H9 (cell line): ENCODE data around the gene LRRTM2. TPM values are rescaled to one million over a fixed set of nuclear protein-coding genes. Genes with fewer than 3 reads are reported as not detected.

Source experiments
- DNase-seq: peaks from one replicate; pipeline ENCODE4 v3.0.0-alpha.2; 2017
- H2AFZ ChIP-seq: one replicate; pipeline ENCODE4 v1.6.1; 2013; ENCODE audit warnings: mild to moderate bottlenecking, low read length, control low read depth, moderate library complexity
- H2AK5ac ChIP-seq: 2 replicates; pipeline ENCODE4 v1.6.1; 2013; ENCODE audit warnings: low read length, control low read depth, mixed read lengths; ENCODE audit not compliant: insufficient read length
- H2BK120ac ChIP-seq: one replicate; pipeline ENCODE4 v1.6.1; 2013; ENCODE audit warnings: low read depth, mild to moderate bottlenecking, low read length, control low read depth, inconsistent platforms; ENCODE audit not compliant: poor library complexity, severe bottlenecking
- H2BK12ac ChIP-seq: 2 replicates; pipeline ENCODE4 v1.6.1; 2013; ENCODE audit warnings: low read length, control low read depth, mixed read lengths, low read depth; ENCODE audit not compliant: insufficient read length
- H2BK15ac ChIP-seq: 2 replicates; pipeline ENCODE4 v1.6.1; 2013; ENCODE audit warnings: low read depth, low read length, control low read depth
- H2BK20ac ChIP-seq: one replicate; pipeline ENCODE4 v1.6.1; 2013; ENCODE audit warnings: low read depth, mild to moderate bottlenecking, low read length, control low read depth, inconsistent platforms; ENCODE audit not compliant: poor library complexity, severe bottlenecking
- H2BK5ac ChIP-seq: 2 replicates; pipeline ENCODE4 v1.6.1; 2013; ENCODE audit warnings: low read length, control low read depth, mixed read lengths; ENCODE audit not compliant: insufficient read length
- H3K14ac ChIP-seq: 2 replicates; pipeline ENCODE4 v1.6.1; 2013; ENCODE audit warnings: low read length, control low read depth; ENCODE audit not compliant: insufficient read depth
- H3K18ac ChIP-seq: 2 replicates; pipeline ENCODE4 v1.6.1; 2013; ENCODE audit warnings: low read depth, mild to moderate bottlenecking, mixed read lengths, low read length, control low read depth; ENCODE audit not compliant: insufficient read length
- H3K23ac ChIP-seq: 2 replicates; pipeline ENCODE4 v1.6.1; 2013; ENCODE audit warnings: low read length, control low read depth, mixed read lengths, low read depth; ENCODE audit not compliant: insufficient read length
- H3K23me2 ChIP-seq: 2 replicates; pipeline ENCODE4 v1.6.1; 2013; ENCODE audit warnings: low read depth, mild to moderate bottlenecking, mixed read lengths, low read length, control low read depth; ENCODE audit not compliant: insufficient read length, poor library complexity, severe bottlenecking
- H3K27ac ChIP-seq: 2 replicates; pipeline ENCODE4 v1.5.1; 2013; ENCODE audit warnings: low read length, control low read depth, mixed read lengths, low read depth; ENCODE audit not compliant: insufficient read length
- H3K27me3 ChIP-seq: 2 replicates; pipeline ENCODE4 v1.6.1; 2013; ENCODE audit warnings: low read length, control low read depth, inconsistent platforms; ENCODE audit not compliant: insufficient read depth
- H3K4ac ChIP-seq: 2 replicates; pipeline ENCODE4 v1.6.1; 2013; ENCODE audit warnings: low read depth, mild to moderate bottlenecking, control low read depth, inconsistent platforms, low read length, moderate library complexity
- H3K4me1 ChIP-seq: 2 replicates; pipeline ENCODE4 v1.6.1; 2013; ENCODE audit warnings: low read length, control low read depth, inconsistent platforms; ENCODE audit not compliant: insufficient read depth
- H3K4me2 ChIP-seq: 2 replicates; pipeline ENCODE4 v1.6.1; 2013; ENCODE audit warnings: low read length, control low read depth, mixed read lengths; ENCODE audit not compliant: insufficient read length, insufficient read depth
- H3K56ac ChIP-seq: 2 replicates; pipeline ENCODE4 v1.6.1; 2013; ENCODE audit warnings: low read depth, mild to moderate bottlenecking, mixed read lengths, low read length, control low read depth; ENCODE audit not compliant: insufficient read length
- H3K79me1 ChIP-seq: 2 replicates; pipeline ENCODE4 v1.6.1; 2013; ENCODE audit warnings: low read depth, mild to moderate bottlenecking, moderate library complexity, low read length, control low read depth, inconsistent platforms; ENCODE audit not compliant: insufficient read depth, poor library complexity, severe bottlenecking
- H3K79me2 ChIP-seq: 2 replicates; pipeline ENCODE4 v1.6.1; 2013; ENCODE audit warnings: low read length, control low read depth, inconsistent platforms; ENCODE audit not compliant: insufficient read depth
- H3K9ac ChIP-seq: 2 replicates; pipeline ENCODE4 v1.6.1; 2013; ENCODE audit warnings: low read length, control low read depth, mixed read lengths; ENCODE audit not compliant: insufficient read length; ENCODE audit errors: extremely low read depth
- H3K9me3 ChIP-seq: one replicate; pipeline ENCODE4 v1.6.1; 2013; ENCODE audit warnings: low read depth, low read length, inconsistent platforms; ENCODE audit not compliant: control insufficient read depth
- H3T11ph ChIP-seq: one replicate; pipeline ENCODE4 v1.6.1; 2013; ENCODE audit warnings: mild to moderate bottlenecking, low read length, control low read depth, inconsistent platforms
- H4K20me1 ChIP-seq: one replicate; pipeline ENCODE4 v1.6.1; 2013; ENCODE audit not compliant: control insufficient read depth, insufficient read length, insufficient read depth
- H4K5ac ChIP-seq: 2 replicates; pipeline ENCODE4 v1.6.1; 2013; ENCODE audit warnings: low read depth, mild to moderate bottlenecking, mixed read lengths, low read length, control low read depth; ENCODE audit not compliant: insufficient read length
- H4K8ac ChIP-seq: replicated peaks from 2 replicates; pipeline ENCODE4 v1.6.1; 2013; ENCODE audit warnings: low read length, control low read depth, mixed read lengths, low read depth; ENCODE audit not compliant: insufficient read length
- H4K91ac ChIP-seq: 2 replicates; pipeline ENCODE4 v1.6.1; 2013; ENCODE audit warnings: low read depth, mild to moderate bottlenecking, moderate library complexity, mixed read lengths, low read length, control low read depth; ENCODE audit not compliant: insufficient read length
- H3K27ac Mint-ChIP-seq, 3 experiments: 2 replicates in 2 of 3; 3 replicates in 1 of 3; pipeline ENCODE4 v1.8.0; 2020 to 2021; ENCODE audit warnings: mixed read lengths in 3 of 3, mild to moderate bottlenecking in 1 of 3, moderate library complexity in 1 of 3
- H3K27me3 Mint-ChIP-seq: 2 replicates; pipeline ENCODE4 v1.8.0; 2021; ENCODE audit warnings: low read depth, mild to moderate bottlenecking, moderate library complexity, mixed read lengths
- H3K36me3 Mint-ChIP-seq, 3 experiments: 2 replicates in 2 of 3; 3 replicates in 1 of 3; pipeline ENCODE4 v1.8.0; 2020 to 2021; ENCODE audit warnings: low read depth in 3 of 3, mixed read lengths in 3 of 3; ENCODE audit not compliant: insufficient read depth in 1 of 3
- H3K4me1 Mint-ChIP-seq, 2 experiments: 2 replicates each; pipeline ENCODE4 v1.8.0; 2020; ENCODE audit warnings: mixed read lengths in 2 of 2
- H3K4me3 Mint-ChIP-seq, 2 experiments: 2 replicates in 1 of 2; 3 replicates in 1 of 2; pipeline ENCODE4 v1.8.0; 2020 to 2021; ENCODE audit warnings: mild to moderate bottlenecking in 2 of 2, mixed read lengths in 2 of 2, moderate library complexity in 1 of 2
- H3K9me3 Mint-ChIP-seq, 2 experiments: 2 replicates in 1 of 2; 3 replicates in 1 of 2; pipeline ENCODE4 v1.8.0; 2020; ENCODE audit warnings: mild to moderate bottlenecking in 2 of 2, mixed read lengths in 2 of 2, moderate library complexity in 1 of 2
- CTCF ChIP-seq: fragments of 200-600 bp; sonication (generic); conservative IDR thresholded peaks from 3 replicates; pipeline ENCODE4 v1.8.0; 2021; ENCODE audit warnings: antibody characterized with exemption, mild to moderate bottlenecking
- WGBS: extraction: QIAGEN DNeasy Blood & Tissue Kit; methylation state at CpG from one replicate; pipeline ENCODE4 v1.1.7; 2013; ENCODE audit warnings: missing lambda C conversion rate, low lambda C conversion rate, mixed read lengths; ENCODE audit not compliant: insufficient read length; ENCODE audit errors: extremely low coverage; 5-methylcytosine and 5-hydroxymethylcytosine counted together
- long read RNA-seq: library from polyadenylated mRNA; unstranded; transcript quantifications from one replicate; pipeline ENCODE4 v2.0.0, GENCODE V29; 2020
- total RNA-seq: library from RNA; stranded (reverse); gene quantifications from 2 replicates; pipeline ENCODE4 v1.2.1, GENCODE V29; 2021

LRRTM2 gene
- total RNA-seq, result not detected in 2 replicates
- long read RNA-seq, result 0 reads

GRCh38 chr5:138874771-138875551, at the start of gene LRRTM2:
TSS of gene LRRTM2 (minus strand) at chr5:138875335. CDS start at chr5:138874911, 424 bp downstream.
- Histone ChIP-seq H4K8ac (no peak within 1 kb of the TSS), H2AFZ (no peak within 1 kb of the TSS), H2BK12ac (no peak within 1 kb of the TSS), H4K20me1 (no peaks in the 10 kb centered on the region), H3K9ac (no peak within 1 kb of the TSS), H4K91ac (no peak within 1 kb of the TSS), H3K9me3 (no peaks in the 10 kb centered on the region), H3K56ac (no peak within 1 kb of the TSS), H3K27ac (no peak within 1 kb of the TSS), H3T11ph (no peak within 1 kb of the TSS), H2BK15ac (no peak within 1 kb of the TSS), H3K4me2 (no peak within 1 kb of the TSS), H3K23ac (no peak within 1 kb of the TSS), H3K14ac (no peak within 1 kb of the TSS), H2BK120ac (no peak within 1 kb of the TSS), H2BK5ac (no peak within 1 kb of the TSS), H3K79me1 (peaks cover 9% of the 10 kb centered on the region), H3K27me3 (no peaks in the 10 kb centered on the region), H3K23me2 (no peaks in the 10 kb centered on the region), H3K4me1 (peaks cover 6% of the 10 kb centered on the region; the same call in 1 of the 2 replicates), H2AK5ac (no peak within 1 kb of the TSS), H3K4ac (no peak within 1 kb of the TSS), H3K79me2 (peaks cover 2% of the 10 kb centered on the region; the same call in 1 of the 2 replicates), H3K18ac (no peak within 1 kb of the TSS), H2BK20ac (no peak within 1 kb of the TSS), H4K5ac (no peak within 1 kb of the TSS)
- WGBS, result no CpG with 5 or more reads among the region's 18 CpGs
- Mint-ChIP-seq H3K36me3 (peaks cover 3 to 13% (median 4%) of the 10 kb centered on the region in 3 experiments; a peak in 6 of 7 replicates), H3K4me3 (no peak within 1 kb of the TSS), H3K27me3 (no peaks in the 10 kb centered on the region), H3K27ac (peak within 1 kb of the TSS; percentile 58 to 86 (median 58); a peak in 5 of 7 replicates), H3K4me1 (peaks cover 79 to 80% of the 10 kb centered on the region in 2 experiments), H3K9me3 (no peaks in the 10 kb centered on the region; a peak in 1 of 5 replicates)
- DNase-seq, result no peak
- TF ChIP-seq CTCF, result no peak
